Measurements from ENCODE around the gene CCDC78.
A peak's percentile ranks its signal among the peaks of the same experiment; 100 is the strongest.
"Not testable (repeated sequence)": the region's sequence is repeated elsewhere in the genome, so short reads cannot be mapped to it uniquely, and the experiment has no call there.

The CCDC78 gene

GRCh38 chr16:715477-716199, 10.6 kb downstream of the CCDC78 start:
- H3K4me3 ChIP-seq (ENCODE audit: low read depth, low read length), result peak overlapping the region; percentile 45
- no peak overlapping the region for H3K27ac ChIP-seq
- H3K27me3 ChIP-seq (ENCODE audit: control insufficient read depth, insufficient read depth, low read length), result no peaks in the 10 kb centered on the region
- H3K9ac ChIP-seq, result no peak overlapping the region
- peaks cover 2% of the 10 kb centered on the region for H3K79me2 ChIP-seq
- peaks cover 17% of the 10 kb centered on the region for H3K4me1 ChIP-seq
- no peak for TF ChIP-seq CTCF (IDR thresholded peaks at IDR 0.05)
- H3K4me2 ChIP-seq (ENCODE audit: low read length), result peak overlapping the region; percentile 74
- no peaks in the 10 kb centered on the region for H3K9me3 ChIP-seq (ENCODE audit: control insufficient read depth, low read length)
- H3K36me3 ChIP-seq (ENCODE audit: control insufficient read depth, insufficient read depth, low read length), result no peaks in the 10 kb centered on the region
- H2AFZ ChIP-seq, result peak overlapping the region; percentile 56

DNA sequence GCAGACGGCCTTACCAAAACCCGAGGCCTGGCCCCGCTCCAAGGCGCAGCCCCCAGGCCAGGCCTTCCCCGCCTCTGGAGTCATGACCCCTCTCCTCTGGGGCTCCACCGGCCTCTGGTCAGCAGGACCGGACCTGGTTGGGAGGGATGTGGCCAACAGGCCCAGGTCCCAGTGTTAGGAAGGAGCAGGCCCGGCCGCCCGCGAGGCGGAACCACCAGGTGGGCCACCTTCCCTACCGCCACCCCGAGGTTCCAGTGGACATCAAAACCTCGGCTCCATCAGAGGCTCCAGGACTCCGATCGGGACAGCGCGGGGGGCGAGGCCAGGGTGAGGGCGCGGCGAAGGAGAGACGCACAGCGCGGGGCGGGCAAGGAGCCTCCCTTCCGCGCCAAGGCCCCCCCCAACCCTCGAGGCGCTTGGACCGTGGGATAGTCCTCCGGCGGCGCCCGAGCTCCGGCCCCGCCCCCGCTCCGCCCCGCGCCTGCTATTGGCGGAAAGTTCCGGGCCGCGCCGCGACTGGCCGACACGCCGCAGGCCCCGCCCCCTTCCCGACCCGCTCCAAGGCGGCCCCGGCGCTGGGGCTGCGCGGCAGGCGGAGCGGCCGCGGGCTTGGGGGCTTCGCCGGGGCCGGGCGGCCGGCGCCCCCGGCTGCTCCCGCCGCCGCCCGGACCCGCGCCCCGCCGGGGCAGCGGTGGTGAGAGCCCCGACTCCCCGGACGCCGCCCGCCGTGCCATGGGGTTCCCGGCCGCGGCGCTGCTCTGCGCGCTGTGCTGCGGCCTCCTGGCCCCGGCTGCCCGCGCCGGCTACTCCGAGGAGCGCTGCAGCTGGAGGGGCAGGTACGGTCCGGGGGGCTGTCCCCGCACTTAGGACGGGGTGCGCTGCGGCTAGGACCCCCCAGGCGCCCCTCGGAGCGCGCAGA, 11.4 kb downstream of the CCDC78 start, which contains the start of gene METRN:
TSS of gene METRN (plus strand) at position 561 of the 919 bp plus-strand sequence. CDS start at position 733, 172 bp downstream.
- peaks cover 16% of the 10 kb centered on the region for H3K4me1 ChIP-seq
- no peaks in the 10 kb centered on the region for H3K36me3 ChIP-seq (ENCODE audit: control insufficient read depth, insufficient read depth, low read length)
- peak within 1 kb of the TSS; percentile 45 for H3K4me3 ChIP-seq (ENCODE audit: low read depth, low read length)
- H3K9ac ChIP-seq, result no peak within 1 kb of the TSS
- H3K79me2 ChIP-seq, result peaks cover 2% of the 10 kb centered on the region
- TF ChIP-seq CTCF (IDR thresholded peaks at IDR 0.05), result no peak
- H3K27me3 ChIP-seq (ENCODE audit: control insufficient read depth, insufficient read depth, low read length), result no peaks in the 10 kb centered on the region
- H3K4me2 ChIP-seq (ENCODE audit: low read length), result peak within 1 kb of the TSS; percentile 74
- H3K9me3 ChIP-seq (ENCODE audit: control insufficient read depth, low read length), result no peaks in the 10 kb centered on the region
- H3K27ac ChIP-seq, result no peak within 1 kb of the TSS
- peak within 1 kb of the TSS; percentile 56 for H2AFZ ChIP-seq

DNA sequence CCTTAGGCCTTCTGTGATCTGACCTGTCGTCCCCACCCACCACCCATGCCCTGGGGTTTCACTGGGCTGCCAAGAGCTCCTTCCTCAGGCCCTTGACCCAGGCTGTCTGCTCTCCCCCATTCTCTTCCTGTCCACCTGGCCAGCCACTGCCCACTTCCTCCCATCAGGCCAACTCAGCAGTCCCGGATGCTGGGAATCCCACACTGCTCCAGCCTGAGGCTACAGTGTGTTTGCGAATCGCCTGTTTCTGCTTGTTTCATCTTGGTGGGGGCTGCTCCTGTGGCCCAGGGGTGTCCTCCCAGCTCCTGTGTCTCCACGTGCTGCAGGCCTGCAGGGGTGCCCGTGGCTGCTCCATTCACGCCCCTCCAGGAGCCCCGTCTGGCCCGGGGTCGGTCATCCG, 12.2 kb downstream of the CCDC78 start:
- no peak overlapping the region for H3K27ac ChIP-seq
- no peaks in the 10 kb centered on the region for H3K27me3 ChIP-seq (ENCODE audit: control insufficient read depth, insufficient read depth, low read length)
- TF ChIP-seq CTCF (IDR thresholded peaks at IDR 0.05), result no peak
- H3K4me2 ChIP-seq (ENCODE audit: low read length), result no peak overlapping the region
- peaks cover 2% of the 10 kb centered on the region for H3K79me2 ChIP-seq
- H3K4me1 ChIP-seq, result peaks cover 13% of the 10 kb centered on the region
- H2AFZ ChIP-seq, result no peak overlapping the region
- H3K36me3 ChIP-seq (ENCODE audit: control insufficient read depth, insufficient read depth, low read length), result no peaks in the 10 kb centered on the region
- H3K4me3 ChIP-seq (ENCODE audit: low read depth, low read length), result no peak overlapping the region
- H3K9ac ChIP-seq, result no peak overlapping the region
- no peaks in the 10 kb centered on the region for H3K9me3 ChIP-seq (ENCODE audit: control insufficient read depth, low read length)

- H3K27me3 ChIP-seq (ENCODE audit: control insufficient read depth, insufficient read depth, low read length); H3K36me3 ChIP-seq (ENCODE audit: control insufficient read depth, insufficient read depth, low read length); H3K4me3 ChIP-seq (ENCODE audit: low read depth, low read length); H2AFZ ChIP-seq; H3K79me2 ChIP-seq; H3K27ac ChIP-seq; H3K9ac ChIP-seq; H3K4me2 ChIP-seq (ENCODE audit: low read length); H3K9me3 ChIP-seq (ENCODE audit: control insufficient read depth, low read length): not testable (repeated sequence)
- TF ChIP-seq CTCF (IDR thresholded peaks at IDR 0.05), result peak; percentile 24
- H3K4me1 ChIP-seq, result peaks cover 11% of the 10 kb centered on the region
Measured at GRCh38 chr16:712740-713250, 13.4 kb downstream of the CCDC78 start.

Measured in parathyroid adenoma (tissue), 2 donors.